Measurements from ENCODE around the gene MAF.

Gene MAF

GRCh38 chr16:79612207-79612606 lies 11.7 kb upstream of the MAF start:
- no peak for DNase-seq (ENCODE audit: low read depth)

DNA sequence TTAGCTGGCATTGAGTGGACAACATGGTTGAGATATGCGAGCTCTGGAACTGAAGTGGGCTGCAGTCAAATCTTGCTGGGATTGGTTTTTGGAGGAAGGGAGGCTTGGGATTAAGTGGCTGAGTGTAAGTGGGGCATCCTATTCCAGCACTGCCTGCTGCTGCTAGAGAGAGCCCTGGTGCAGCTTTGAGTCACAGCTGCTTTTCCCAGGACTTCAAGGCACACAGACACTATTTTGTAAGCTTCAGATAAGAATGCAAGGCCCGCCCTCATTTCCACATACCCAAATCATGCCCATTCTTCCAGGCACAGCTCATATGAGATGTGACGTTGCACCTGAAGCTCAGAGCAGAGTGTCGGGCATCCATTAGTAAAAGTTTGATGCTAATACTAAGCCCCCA lies 10.2 kb upstream of the MAF start:
- DNase-seq (ENCODE audit: low read depth): no peak

- DNase-seq (ENCODE audit: low read depth): no peak
Observed at GRCh38 chr16:79609861-79610260, 9.3 kb upstream of the MAF start.

GRCh38 chr16:79608976-79609375 lies 8.4 kb upstream of the MAF start:
- DNase-seq (ENCODE audit: low read depth): no peak

GRCh38 chr16:79607587-79607986 lies 7.0 kb upstream of the MAF start:
- peak; percentile 36 for DNase-seq (ENCODE audit: low read depth)

DNA sequence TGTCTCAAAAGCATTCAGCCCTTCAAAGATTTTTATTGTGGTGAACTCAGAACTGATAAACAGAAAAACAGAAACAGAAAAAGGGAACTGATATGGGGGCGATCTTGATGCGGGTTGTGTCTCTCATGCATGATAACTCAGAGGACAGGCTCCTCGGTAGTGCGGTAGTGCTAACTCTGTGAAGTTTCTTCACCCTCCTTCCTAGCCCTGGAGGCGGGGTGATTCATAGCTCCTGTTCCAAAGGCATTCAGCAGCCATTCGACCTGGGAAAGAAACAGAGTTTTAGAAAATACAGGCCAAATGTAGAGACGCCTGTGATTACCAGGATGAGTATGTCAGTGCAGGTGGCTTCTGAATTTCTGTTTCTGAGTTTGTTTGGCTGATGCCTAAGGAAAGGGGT lies 5.5 kb upstream of the MAF start:
- DNase-seq (ENCODE audit: low read depth): no peak

- DNase-seq (ENCODE audit: low read depth): no peak
Observed at GRCh38 chr16:79603055-79603454, 2.5 kb upstream of the MAF start.

GRCh38 chr16:79602628-79603014 lies 2.1 kb upstream of the MAF start:
- no peak for DNase-seq (ENCODE audit: low read depth)

DNA sequence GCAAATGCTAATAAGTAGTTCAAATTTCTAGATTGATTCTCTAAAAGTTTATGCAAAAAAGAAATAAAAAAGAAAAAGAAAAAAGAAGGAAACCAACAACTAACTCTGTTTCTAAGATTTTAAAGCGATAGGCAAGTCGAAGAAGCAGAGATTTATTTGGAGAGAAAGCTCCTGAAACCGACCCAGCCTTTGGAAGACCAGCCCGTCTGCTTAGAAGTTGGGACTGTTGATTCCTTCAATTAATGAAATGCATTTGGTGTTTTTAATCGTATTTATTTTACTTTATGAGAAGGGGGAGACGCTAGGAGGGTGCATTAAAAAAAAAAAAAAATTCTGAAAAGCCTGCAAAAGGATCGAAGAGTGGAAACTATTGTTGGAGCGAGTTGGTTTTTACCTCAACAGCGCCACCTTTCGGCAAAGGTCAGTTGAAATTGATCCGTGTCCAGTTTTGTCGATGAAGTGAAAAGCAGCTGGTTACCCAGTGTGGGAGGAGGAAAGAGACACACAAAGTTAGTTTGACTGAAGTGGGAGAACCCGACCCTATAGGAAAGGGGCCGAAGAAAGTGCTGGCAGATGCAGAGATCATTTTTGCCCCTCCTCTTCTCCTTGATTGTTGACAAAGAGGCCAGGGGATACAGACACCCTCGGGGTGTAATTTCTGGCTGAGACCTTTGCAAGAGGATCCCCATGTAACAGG lies 1.5 kb upstream of the MAF start:
- peak; percentile 60 for DNase-seq (ENCODE audit: low read depth)

DNA sequence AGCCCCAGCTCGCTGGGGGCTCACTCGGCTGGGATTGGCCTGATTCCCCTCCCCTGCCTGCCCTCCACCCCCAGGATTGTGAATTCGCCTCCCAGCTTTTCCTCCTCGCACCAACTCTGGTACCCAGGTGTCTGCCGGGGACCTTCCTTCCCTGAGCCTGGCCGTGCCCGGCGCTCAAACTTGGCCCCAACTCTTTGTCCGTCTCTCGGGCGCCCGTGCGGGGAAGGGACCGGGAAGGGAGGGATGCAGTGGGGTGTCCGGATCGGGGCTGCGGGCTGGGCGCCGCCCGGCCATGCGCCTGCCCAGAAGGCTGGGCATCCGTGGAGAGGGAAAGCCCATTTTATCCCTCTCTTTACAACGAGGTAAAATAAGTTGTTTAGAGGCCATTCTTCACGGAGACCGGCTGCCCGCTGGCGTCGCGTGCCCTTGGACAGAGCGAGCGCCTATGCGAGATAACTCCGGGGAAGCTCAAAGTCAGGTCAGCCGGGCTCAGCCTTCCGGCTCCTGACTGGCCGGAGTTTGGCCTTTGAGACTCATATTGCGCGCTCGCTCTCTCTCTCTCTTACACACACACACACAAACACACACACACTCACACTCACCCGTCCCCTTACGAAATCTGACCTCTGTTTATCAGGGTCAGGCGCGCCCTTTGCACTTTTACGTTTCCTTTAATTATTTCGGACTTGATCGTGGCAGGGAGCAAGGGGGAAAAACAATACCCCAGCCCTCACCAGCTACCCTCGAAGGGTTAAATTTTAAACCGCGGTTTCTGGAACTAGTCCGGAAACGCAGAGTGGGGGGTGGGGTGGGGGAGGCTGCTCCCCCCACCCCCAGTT lies 774 bp upstream of the MAF start:
- no peak for DNase-seq (ENCODE audit: low read depth)

DNA sequence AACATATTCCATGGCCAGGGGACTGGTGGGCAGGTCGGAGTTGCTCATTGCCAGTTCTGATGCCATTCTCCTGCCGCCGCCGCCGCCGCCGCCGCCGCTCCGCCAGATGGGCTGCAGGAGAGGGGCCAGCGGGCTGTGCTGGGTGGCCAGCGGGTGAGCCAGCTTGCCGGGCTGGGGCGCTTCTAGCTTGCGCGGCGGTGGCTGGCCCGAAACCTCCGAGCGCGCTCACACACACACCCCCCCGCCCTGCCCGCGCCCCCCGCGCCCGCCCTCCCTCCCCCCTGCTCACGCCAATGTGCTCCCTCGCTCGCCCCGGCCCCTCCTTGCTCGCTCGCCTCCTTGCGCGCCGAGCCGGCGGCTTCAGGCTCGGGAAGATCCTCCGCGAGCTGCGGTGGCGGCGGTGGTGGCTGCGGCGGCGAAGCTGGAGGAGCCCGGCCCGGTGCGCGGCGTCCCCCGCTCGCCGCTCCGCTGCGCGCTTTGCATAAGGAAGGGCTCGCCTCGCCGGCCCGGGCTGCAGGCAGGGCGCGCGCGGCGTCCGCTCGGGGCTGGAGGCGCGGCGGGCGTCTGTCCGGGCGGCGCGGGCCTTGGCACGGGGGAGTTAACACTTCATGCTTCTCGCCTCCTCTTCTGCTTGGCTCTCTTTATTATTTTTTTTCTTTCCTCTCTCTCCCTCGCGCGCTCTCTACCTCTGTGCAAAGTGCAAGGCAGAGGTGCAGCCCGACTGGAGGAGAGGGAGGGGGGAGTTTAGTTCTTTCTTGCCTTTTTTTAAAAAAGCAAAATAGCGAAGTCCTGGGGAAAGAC lies 500 bp downstream of the MAF start:
- peak; percentile 44 for DNase-seq (ENCODE audit: low read depth)

DNA sequence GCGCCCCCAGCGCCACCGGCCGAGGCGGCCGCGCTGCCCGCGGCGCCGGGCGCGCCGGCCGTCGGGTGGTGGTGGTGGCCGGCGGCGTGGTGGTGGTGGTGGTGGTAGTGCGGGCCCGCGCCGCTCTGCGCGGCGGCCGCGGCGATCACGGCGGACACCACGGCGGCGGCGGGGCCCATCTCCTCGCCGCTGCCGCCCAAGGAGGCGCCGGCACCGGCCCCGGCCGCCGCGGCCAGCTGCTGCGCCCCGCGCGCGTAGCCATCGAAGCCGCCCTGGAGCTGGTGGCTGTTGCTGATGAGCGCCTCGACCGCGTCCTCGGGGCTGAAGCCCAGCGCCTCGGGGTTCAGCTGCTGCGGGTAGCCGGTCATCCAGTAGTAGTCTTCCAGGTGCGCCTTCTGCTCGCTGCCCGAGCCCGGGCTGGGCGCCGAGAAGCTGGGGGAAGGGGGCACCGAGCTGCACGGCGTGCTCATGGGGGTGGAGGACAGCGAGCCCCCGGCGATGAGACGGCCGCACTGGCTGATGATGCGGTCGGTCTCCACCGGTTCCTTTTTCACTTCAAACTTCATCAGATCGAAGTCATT lies 1.2 kb downstream of the MAF start:
- no peak for DNase-seq (ENCODE audit: low read depth)

DNA sequence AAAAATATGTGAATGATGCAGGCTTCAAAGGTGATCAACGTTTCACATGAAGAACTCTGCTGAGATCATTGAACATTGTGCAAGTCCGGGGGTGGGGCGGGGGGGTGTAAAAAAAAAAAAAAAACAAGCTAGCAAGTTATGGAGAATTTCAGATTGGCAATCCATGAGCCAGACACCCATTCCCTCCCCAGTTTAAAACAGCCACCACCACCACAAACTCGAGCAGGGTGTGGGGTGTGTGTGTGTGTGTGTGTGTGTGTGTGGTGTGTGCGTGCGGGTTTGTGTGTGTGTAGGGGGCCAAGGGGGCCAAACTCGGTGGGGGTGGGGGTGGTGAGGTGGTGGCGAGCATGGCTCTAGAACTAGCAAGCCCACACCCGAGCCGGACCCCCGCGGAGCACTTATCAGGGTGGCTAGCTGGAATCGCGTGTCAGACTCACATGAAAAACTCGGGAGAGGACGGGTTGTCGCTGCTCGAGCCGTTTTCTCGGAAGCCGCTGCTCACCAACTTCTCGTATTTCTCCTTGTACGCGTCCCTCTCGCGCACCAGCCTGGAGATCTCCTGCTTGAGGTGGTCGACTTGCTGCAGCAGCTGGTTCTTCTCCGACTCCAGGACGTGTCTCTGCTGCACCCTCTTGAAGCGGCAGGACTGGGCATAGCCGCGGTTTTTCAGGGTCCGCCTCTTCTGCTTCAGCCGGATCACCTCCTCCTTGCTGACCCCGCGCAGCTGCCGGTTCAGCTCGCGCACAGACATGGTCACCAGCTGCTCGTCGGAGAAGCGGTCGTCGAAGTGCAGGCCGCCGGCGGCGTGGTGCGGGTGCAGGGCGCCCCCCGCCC lies 2.0 kb downstream of the MAF start:
- peak; percentile 41 for DNase-seq (ENCODE audit: low read depth)

GRCh38 chr16:79598063-79598347 lies 2.5 kb downstream of the MAF start:
- DNase-seq (ENCODE audit: low read depth): no peak

- no peak for DNase-seq (ENCODE audit: low read depth)
Observed at GRCh38 chr16:79597277-79598062, 3.1 kb downstream of the MAF start.

- no peak for DNase-seq (ENCODE audit: low read depth)
Observed at GRCh38 chr16:79595931-79596450, 4.5 kb downstream of the MAF start.

GRCh38 chr16:79595231-79595641 lies 5.3 kb downstream of the MAF start:
- no peak for DNase-seq (ENCODE audit: low read depth)

GRCh38 chr16:79593754-79594153 lies 6.8 kb downstream of the MAF start:
- DNase-seq (ENCODE audit: low read depth): no peak

- no peak for DNase-seq (ENCODE audit: low read depth)
Observed at GRCh38 chr16:79593074-79593531, 7.4 kb downstream of the MAF start.

DNA sequence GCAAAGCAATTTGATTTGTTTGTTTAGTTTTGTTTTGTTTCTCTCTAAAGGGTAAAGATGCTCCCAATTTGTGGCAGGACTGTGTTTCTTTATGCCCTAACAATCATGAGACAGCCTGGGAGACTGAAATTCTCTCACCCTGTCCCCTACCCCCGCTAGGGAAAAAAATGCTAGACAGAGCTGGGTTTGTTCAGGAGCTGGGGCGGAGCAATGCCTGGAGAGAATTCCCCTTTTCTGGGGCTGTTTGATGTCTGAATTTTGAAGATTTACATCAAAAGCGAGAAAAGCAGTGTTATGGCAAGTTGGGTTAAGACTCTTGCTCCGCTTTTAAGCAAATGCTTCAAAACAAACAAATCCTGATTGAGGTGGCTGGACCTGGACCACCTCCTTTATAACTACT lies 8.4 kb downstream of the MAF start:
- no peak for DNase-seq (ENCODE audit: low read depth)

Data from fibroblast of gingiva (primary cell).